MM.1S (cell line): ENCODE results near the gene GALNTL6.

ENCODE experiments used
- DNase-seq: peaks from one replicate; pipeline ENCODE4 v3.0.0-alpha.2; 2015
- H2AFZ ChIP-seq: fragments of 300-600 bp; sonication (generic); 2 replicates; pipeline ENCODE4 v1.6.0; 2016; ENCODE audit warnings: antibody characterized with exemption, low read length
- H3F3A ChIP-seq: fragments of 300-600 bp; sonication (generic); 2 replicates; pipeline ENCODE4 v1.6.1; 2016; ENCODE audit warnings: mild to moderate bottlenecking, antibody characterized with exemption, low read length, moderate library complexity, mixed read lengths; ENCODE audit not compliant: insufficient read depth
- H3K27ac ChIP-seq: fragments of 300-600 bp; sonication (generic); 2 replicates; pipeline ENCODE4 v1.5.1; 2016; ENCODE audit warnings: mild to moderate bottlenecking, low read length
- H3K27me3 ChIP-seq: fragments of 300-600 bp; sonication (generic); replicated peaks from 2 replicates; pipeline ENCODE4 v1.6.0; 2016; ENCODE audit warnings: low read length; ENCODE audit not compliant: insufficient read depth
- H3K36me3 ChIP-seq: fragments of 300-600 bp; sonication (generic); replicated peaks from 2 replicates; pipeline ENCODE4 v1.6.1; 2016; ENCODE audit warnings: mild to moderate bottlenecking, low read length, mixed read lengths; ENCODE audit not compliant: insufficient read depth
- H3K4me1 ChIP-seq: fragments of 300-600 bp; sonication (generic); 2 replicates; pipeline ENCODE4 v1.6.1; 2016; ENCODE audit warnings: low read length, mixed read lengths
- H3K4me2 ChIP-seq: fragments of 300-600 bp; sonication (generic); 2 replicates; pipeline ENCODE4 v1.6.0; 2016; ENCODE audit warnings: low read depth, low read length
- H3K4me3 ChIP-seq: fragments of 300-600 bp; sonication (generic); 2 replicates; pipeline ENCODE4 v1.5.1; 2016; ENCODE audit warnings: low read length, mixed read lengths
- H3K79me2 ChIP-seq: fragments of 300-600 bp; sonication (generic); 2 replicates; pipeline ENCODE4 v1.6.1; 2016; ENCODE audit warnings: mixed run types, low read length, mixed read lengths
- H3K9ac ChIP-seq: fragments of 300-600 bp; sonication (generic); 2 replicates; pipeline ENCODE4 v1.6.1; 2016; ENCODE audit warnings: low read length, mixed read lengths
- H3K9me2 ChIP-seq: fragments of 300-600 bp; sonication (generic); replicated peaks from 2 replicates; pipeline ENCODE4 v1.6.1; 2016; ENCODE audit warnings: mild to moderate bottlenecking, low read length, mixed read lengths; ENCODE audit not compliant: insufficient read depth
- H3K9me3 ChIP-seq: fragments of 300-600 bp; sonication (generic); replicated peaks from 2 replicates; pipeline ENCODE4 v1.6.1; 2016; ENCODE audit warnings: mild to moderate bottlenecking, low read length, mixed read lengths; ENCODE audit not compliant: insufficient read depth
- H4K20me1 ChIP-seq: fragments of 300-600 bp; sonication (generic); 2 replicates; pipeline ENCODE4 v1.6.1; 2016; ENCODE audit warnings: mild to moderate bottlenecking, low read length, moderate library complexity, mixed read lengths; ENCODE audit not compliant: insufficient read depth
- CTCF ChIP-seq: fragments of 300-600 bp; sonication (generic); IDR thresholded peaks from 2 replicates; pipeline ENCODE4 v1.5.1; 2016; ENCODE audit warnings: antibody characterized with exemption, low read length, mixed read lengths
- EZH2 ChIP-seq: fragments of 300-600 bp; sonication (generic); optimal IDR thresholded peaks from 2 replicates; pipeline ENCODE3; 2017; ENCODE audit warnings: low read depth, mild to moderate bottlenecking, antibody characterized with exemption, low read length, mixed read lengths
- EZH2phosphoT487 ChIP-seq: fragments of 300-600 bp; sonication (generic); IDR thresholded peaks from 2 replicates; pipeline ENCODE4 v1.6.1; 2018; ENCODE audit warnings: antibody characterized with exemption, low read length

The GALNTL6 gene

GRCh38 chr4:173014113-173014558 is 1200.9 kb downstream of the GALNTL6 start:
- H2AFZ ChIP-seq, result no peak overlapping the region

GRCh38 chr4:173014836-173015235 is 1201.6 kb downstream of the GALNTL6 start:
- H3K79me2 ChIP-seq, result no peaks in the 10 kb centered on the region
- no peaks in the 10 kb centered on the region for H3K4me1 ChIP-seq
- H3K27ac ChIP-seq, result no peak overlapping the region
- no peak overlapping the region for H3K9ac ChIP-seq
- TF ChIP-seq EZH2 (no peak), CTCF (no peak), EZH2phosphoT487 (no peak)
- DNase-seq, result no peak
- H4K20me1 ChIP-seq, result no peaks in the 10 kb centered on the region
- H3K9me3 ChIP-seq, result no peaks in the 10 kb centered on the region
- H3K4me3 ChIP-seq, result no peak overlapping the region
- no peaks in the 10 kb centered on the region for H3K36me3 ChIP-seq
- H3K9me2 ChIP-seq, result no peaks in the 10 kb centered on the region
- no peaks in the 10 kb centered on the region for H3K27me3 ChIP-seq
- H3K4me2 ChIP-seq, result no peak overlapping the region
- no peak overlapping the region for H2AFZ ChIP-seq
- no peaks in the 10 kb centered on the region for H3F3A ChIP-seq

More at GRCh38 chr4:173014113-173014558, 1200.9 kb downstream of the GALNTL6 start:
- no peaks in the 10 kb centered on the region for H3K9me3 ChIP-seq
- H3K4me3 ChIP-seq, result no peak overlapping the region
- H4K20me1 ChIP-seq, result no peaks in the 10 kb centered on the region
- no peaks in the 10 kb centered on the region for H3K4me1 ChIP-seq
- H3F3A ChIP-seq, result no peaks in the 10 kb centered on the region
- no peaks in the 10 kb centered on the region for H3K9me2 ChIP-seq
- no peaks in the 10 kb centered on the region for H3K79me2 ChIP-seq
- no peak overlapping the region for H3K4me2 ChIP-seq
- H3K36me3 ChIP-seq, result no peaks in the 10 kb centered on the region
- DNase-seq, result no peak
- no peak overlapping the region for H3K27ac ChIP-seq
- H3K27me3 ChIP-seq, result no peaks in the 10 kb centered on the region
- TF ChIP-seq CTCF, result no peak
- TF ChIP-seq EZH2phosphoT487, result no peak
- TF ChIP-seq EZH2, result no peak
- no peak overlapping the region for H3K9ac ChIP-seq

- Histone ChIP-seq H3K4me3 (no peak overlapping the region), H3K4me1 (no peaks in the 10 kb centered on the region), H3K36me3 (no peaks in the 10 kb centered on the region), H3K27me3 (no peaks in the 10 kb centered on the region), H3F3A (no peaks in the 10 kb centered on the region), H3K9me2 (no peaks in the 10 kb centered on the region), H3K4me2 (no peak overlapping the region), H3K79me2 (no peaks in the 10 kb centered on the region), H3K9me3 (no peaks in the 10 kb centered on the region), H4K20me1 (no peaks in the 10 kb centered on the region), H3K27ac (no peak overlapping the region), H2AFZ (no peak overlapping the region), H3K9ac (no peak overlapping the region)
- no peak for DNase-seq
- no peak for TF ChIP-seq CTCF
- TF ChIP-seq EZH2phosphoT487, result no peak
- TF ChIP-seq EZH2, result no peak
These were observed 1204.6 kb downstream of the GALNTL6 start for GRCh38 chr4:173017802-173018201.
